ENCODE results near the gene TMEM229B. TPM values are rescaled to one million over a fixed set of nuclear protein-coding genes. Genes with fewer than 3 reads are reported as not detected.

The TMEM229B gene
- total RNA-seq: 1 to 10 TPM; 2.2 to 7.5 (median 5.1) TPM
- 1 to 10 TPM; 1.9 to 2.9 TPM for polyA plus RNA-seq

GRCh38 chr14:67487937-67488893 lies at the start of gene TMEM229B:
TMEM229B (minus strand) TSS chr14:67488721; CDS start chr14:67473923, 14,798 bp downstream.
- Histone ChIP-seq H3K9me3 (no peaks in the 10 kb centered on the region), H3K4me3 (peak within 1 kb of the TSS in 2 of 4 donors; percentile 13 to 15), H3K36me3 (peaks cover 0 to 2% (median 0%) of the 10 kb centered on the region in 3 donors), H3K4me1 (peaks cover 5 to 16% (median 11%) of the 10 kb centered on the region in 3 donors), H3K27me3 (no peaks in the 10 kb centered on the region), H3K27ac (no peak within 1 kb of the TSS)
- 82 to 89% methylated on average over 13 of the region's 13 CpGs for WGBS, 2 donors
- DNase-seq (no peak), ATAC-seq (peak in 2 of 4 donors; percentile 40 to 47), FAIRE-seq (no peak)
- intact Hi-C loops (cut with DNase I): no loop called here
- TF ChIP-seq CTCF (IDR thresholded peaks at IDR 0.05): no peak

GRCh38 chr14:67537736-67538135 lies 49.2 kb upstream of the TMEM229B start:
- no peak overlapping the region for H3K27ac ChIP-seq

GRCh38 chr14:67536087-67536486 lies 47.6 kb upstream of the TMEM229B start:
- TF ChIP-seq CTCF (IDR thresholded peaks at IDR 0.05): no peak
- intact Hi-C loops (cut with DNase I): no loop called here
- peaks cover 2 to 6% (median 3%) of the 10 kb centered on the region in 3 donors for H3K4me1 ChIP-seq
- H3K36me3 ChIP-seq: no peaks in the 10 kb centered on the region
- H3K27me3 ChIP-seq: no peaks in the 10 kb centered on the region
- FAIRE-seq (no peak), ATAC-seq (no peak), DNase-seq (no peak)
- H3K4me3 ChIP-seq: no peak overlapping the region
- 80 to 81% methylated on average over 4 of the region's 4 CpGs for WGBS, 2 donors
- H3K27ac ChIP-seq: no peak overlapping the region
- H3K9me3 ChIP-seq: no peaks in the 10 kb centered on the region

More at GRCh38 chr14:67537736-67538135, 49.2 kb upstream of the TMEM229B start:
- ATAC-seq (no peak), DNase-seq (no peak), FAIRE-seq (no peak)
- H3K36me3 ChIP-seq: no peaks in the 10 kb centered on the region
- intact Hi-C loops (cut with DNase I): no loop called here
- no peak for TF ChIP-seq CTCF (IDR thresholded peaks at IDR 0.05)
- 19 to 22% methylated on average over 3 of the region's 3 CpGs for WGBS, 2 donors
- H3K4me1 ChIP-seq: peaks cover 3 to 9% (median 8%) of the 10 kb centered on the region in 3 donors
- H3K9me3 ChIP-seq: no peaks in the 10 kb centered on the region
- H3K27me3 ChIP-seq: no peaks in the 10 kb centered on the region
- no peak overlapping the region for H3K4me3 ChIP-seq

- no peaks in the 10 kb centered on the region for H3K9me3 ChIP-seq
- DNase-seq (no peak), ATAC-seq (peak; percentile 22 to 58 (median 38)), FAIRE-seq (no peak)
- no peaks in the 10 kb centered on the region for H3K27me3 ChIP-seq
- H3K4me1 ChIP-seq: peaks cover 0 to 4% (median 3%) of the 10 kb centered on the region in 3 donors
- peak overlapping the region; percentile 91 to 97 (median 95) for H3K27ac ChIP-seq
- no peaks in the 10 kb centered on the region for H3K36me3 ChIP-seq
- peak overlapping the region; percentile 45 to 83 (median 69) for H3K4me3 ChIP-seq
- 3 to 6% methylated on average over 6 of the region's 6 CpGs for WGBS, 2 donors
- intact Hi-C loops (cut with DNase I): no loop called here
- TF ChIP-seq CTCF (IDR thresholded peaks at IDR 0.05): no peak
These were observed 45.2 kb upstream of the TMEM229B start for GRCh38 chr14:67533754-67534085.
